ENCODE data around the gene DIAPH3. TPM values are rescaled to one million over a fixed set of nuclear protein-coding genes. Genes with fewer than 3 reads are reported as not detected.

Gene DIAPH3
- total and polyA plus RNA-seq, 4 donors: 0.35 to 6.7 (median 1.1) TPM

GRCh38 chr13:60172111-60172510 is 8.4 kb upstream of the DIAPH3 start:
- no peak for TF ChIP-seq CTCF (IDR thresholded peaks at IDR 0.05; ENCODE audit: control extremely low read depth, extremely low read depth)
- DNase-seq (no peak), ATAC-seq (ENCODE audit: insufficient read depth, low FRiP score) (no peak)
- H3K4me3 ChIP-seq: no peak overlapping the region
- 73 to 86% methylated on average over 2 of the region's 2 CpGs for WGBS, 2 donors
- H3K4me1 ChIP-seq (ENCODE audit: control insufficient read depth in 5 of 5, insufficient read depth in 5 of 5, low read length in 5 of 5): no peaks in the 10 kb centered on the region
- H3K27ac ChIP-seq (ENCODE audit: low read depth in 1 of 2, low read length in 1 of 2): no peak overlapping the region
- no peak overlapping the region for H3K9ac ChIP-seq (ENCODE audit: insufficient read depth in 1 of 2, low read length in 2 of 2)
- no peaks in the 10 kb centered on the region for H3K36me3 ChIP-seq (ENCODE audit: control insufficient read depth in 4 of 4, insufficient read depth in 4 of 4, low read length in 4 of 4)
- H3K9me3 ChIP-seq (ENCODE audit: control insufficient read depth in 4 of 4, insufficient read depth in 3 of 4, low read length in 3 of 4): no peaks in the 10 kb centered on the region
- H3K27me3 ChIP-seq (ENCODE audit: control insufficient read depth in 3 of 3, insufficient read depth in 3 of 3, low read length in 2 of 3): no peaks in the 10 kb centered on the region

GRCh38 chr13:60170414-60170813 is 6.7 kb upstream of the DIAPH3 start:
- TF ChIP-seq CTCF (IDR thresholded peaks at IDR 0.05; ENCODE audit: control extremely low read depth, extremely low read depth): no peak
- DNase-seq (no peak), ATAC-seq (ENCODE audit: insufficient read depth, low FRiP score) (no peak)
- Histone ChIP-seq H3K36me3 (ENCODE audit: control insufficient read depth in 4 of 4, insufficient read depth in 4 of 4, low read length in 4 of 4) (no peaks in the 10 kb centered on the region), H3K27me3 (ENCODE audit: control insufficient read depth in 3 of 3, insufficient read depth in 3 of 3, low read length in 2 of 3) (no peaks in the 10 kb centered on the region), H3K4me3 (no peak overlapping the region), H3K9me3 (ENCODE audit: control insufficient read depth in 4 of 4, insufficient read depth in 3 of 4, low read length in 3 of 4) (no peaks in the 10 kb centered on the region), H3K27ac (ENCODE audit: low read depth in 1 of 2, low read length in 1 of 2) (no peak overlapping the region), H3K9ac (ENCODE audit: insufficient read depth in 1 of 2, low read length in 2 of 2) (no peak overlapping the region), H3K4me1 (ENCODE audit: control insufficient read depth in 5 of 5, insufficient read depth in 5 of 5, low read length in 5 of 5) (peaks cover 0 to 11% (median 5%) of the 10 kb centered on the region in 5 donors)
- WGBS, 2 donors: 94 to 97% methylated on average over 3 of the region's 3 CpGs

GRCh38 chr13:60169239-60170031 is 5.7 kb upstream of the DIAPH3 start:
- peaks cover 0 to 20% (median 14%) of the 10 kb centered on the region in 5 donors for H3K4me1 ChIP-seq (ENCODE audit: control insufficient read depth in 5 of 5, insufficient read depth in 5 of 5, low read length in 5 of 5)
- H3K27ac ChIP-seq (ENCODE audit: low read depth in 1 of 2, low read length in 1 of 2): no peak overlapping the region
- DNase-seq (no peak), ATAC-seq (ENCODE audit: insufficient read depth, low FRiP score) (no peak)
- no peaks in the 10 kb centered on the region for H3K36me3 ChIP-seq (ENCODE audit: control insufficient read depth in 4 of 4, insufficient read depth in 4 of 4, low read length in 4 of 4)
- 85 to 91% methylated on average over 3 of the region's 3 CpGs for WGBS, 2 donors
- H3K27me3 ChIP-seq (ENCODE audit: control insufficient read depth in 3 of 3, insufficient read depth in 3 of 3, low read length in 2 of 3): no peaks in the 10 kb centered on the region
- H3K9me3 ChIP-seq (ENCODE audit: control insufficient read depth in 4 of 4, insufficient read depth in 3 of 4, low read length in 3 of 4): no peaks in the 10 kb centered on the region
- no peak overlapping the region for H3K4me3 ChIP-seq
- no peak for TF ChIP-seq CTCF (IDR thresholded peaks at IDR 0.05; ENCODE audit: control extremely low read depth, extremely low read depth)
- no peak overlapping the region for H3K9ac ChIP-seq (ENCODE audit: insufficient read depth in 1 of 2, low read length in 2 of 2)
